ENCODE results near the gene RPP21.

Gene RPP21

DNA sequence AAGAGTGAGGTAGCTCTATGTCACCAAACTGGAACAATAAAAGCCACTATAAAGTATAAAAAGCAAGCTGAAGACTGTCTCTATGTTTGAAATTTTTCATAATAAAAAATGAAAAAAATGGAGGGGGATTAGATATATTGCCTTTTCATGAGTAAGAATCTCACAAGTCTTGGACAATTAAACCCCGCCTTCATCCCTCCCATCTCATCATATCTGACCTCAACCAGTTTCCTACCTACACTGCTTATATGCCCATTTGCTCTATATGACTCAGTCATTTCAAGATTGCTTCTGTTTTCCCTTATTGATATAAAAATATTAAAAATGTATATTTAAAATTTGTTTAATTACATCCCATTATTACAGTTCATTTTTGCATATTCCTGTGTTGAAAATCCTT, 21.1 kb upstream of the RPP21 start:
- DNase-seq (ENCODE audit: insufficient read length, low spot score): peak; percentile 30
- no peak for TF ChIP-seq POLR2A (IDR thresholded peaks at IDR 0.05; ENCODE audit: low read depth, low read length)
- no peak for FAIRE-seq

DNA sequence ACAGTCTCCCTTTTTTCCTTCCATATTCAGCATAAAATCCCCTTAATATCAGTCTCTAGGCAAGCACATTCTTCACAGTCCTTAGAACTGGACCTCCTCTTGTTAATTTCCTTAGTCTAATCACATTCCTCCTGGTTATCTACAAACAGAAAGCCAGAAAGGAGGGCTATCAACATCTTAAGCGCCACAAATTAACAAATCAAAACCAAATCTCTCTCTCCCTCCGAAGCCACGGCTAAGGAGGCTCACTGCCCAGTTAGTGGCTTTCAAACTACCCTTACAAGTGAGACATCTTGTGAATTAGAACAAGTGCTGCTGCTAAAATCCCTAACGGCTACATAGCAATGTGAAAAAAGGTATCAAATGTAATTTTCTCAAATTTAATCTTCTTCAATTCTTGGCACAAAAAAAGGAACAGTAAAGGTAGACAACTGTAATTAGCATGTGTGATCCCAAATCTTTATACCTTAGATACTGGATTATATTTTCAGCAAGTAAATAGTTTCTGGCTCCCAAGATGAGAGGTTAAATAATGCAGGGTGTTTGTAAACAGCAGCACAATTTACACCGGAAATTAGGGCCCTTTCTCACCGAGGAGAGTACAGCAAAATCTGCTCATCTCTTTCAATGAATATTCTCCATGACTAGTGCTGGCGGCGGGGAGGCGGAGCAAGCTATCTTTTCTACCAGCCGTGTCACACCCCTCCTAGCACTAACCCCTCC, 19.6 kb upstream of the RPP21 start:
- TF ChIP-seq POLR2A (IDR thresholded peaks at IDR 0.05; ENCODE audit: low read depth, low read length): no peak
- DNase-seq (ENCODE audit: insufficient read length, low spot score): peak; percentile 61
- FAIRE-seq: peak; percentile 6

DNA sequence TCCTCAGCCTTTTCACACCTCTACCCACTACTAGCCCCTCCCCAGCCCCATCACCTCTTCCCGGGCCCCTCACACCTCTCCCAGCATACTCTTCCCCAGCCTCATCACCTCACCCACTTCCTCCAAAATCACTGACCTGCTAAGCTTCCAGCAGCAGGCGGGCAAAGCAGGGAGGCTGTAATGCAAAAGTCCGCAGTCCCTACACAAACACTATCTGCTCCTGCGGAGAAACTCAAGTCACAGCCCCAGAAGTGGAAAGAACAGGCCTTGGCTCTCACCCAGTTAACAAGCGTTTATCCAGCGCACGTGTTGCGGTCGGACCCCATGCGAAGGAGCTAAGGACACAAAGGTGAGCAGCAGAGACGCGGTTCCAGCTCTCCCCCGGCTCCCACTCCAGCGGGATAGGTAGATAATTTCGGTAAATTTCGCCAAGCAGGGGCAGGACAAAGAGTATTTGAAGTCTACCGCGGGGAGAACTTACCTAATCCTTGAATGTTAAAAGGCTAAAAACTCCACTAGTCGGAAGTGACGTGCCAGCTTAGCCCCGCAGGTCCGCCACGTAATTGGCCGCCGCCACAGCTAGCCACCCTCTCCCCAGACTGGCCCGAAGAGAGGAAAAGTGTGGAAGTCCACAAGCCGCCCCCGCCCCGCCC, 19.0 kb upstream of the RPP21 start:
- DNase-seq (ENCODE audit: insufficient read length, low spot score): peak; percentile 15
- FAIRE-seq: no peak
- TF ChIP-seq POLR2A (IDR thresholded peaks at IDR 0.05; ENCODE audit: low read depth, low read length): no peak

DNA sequence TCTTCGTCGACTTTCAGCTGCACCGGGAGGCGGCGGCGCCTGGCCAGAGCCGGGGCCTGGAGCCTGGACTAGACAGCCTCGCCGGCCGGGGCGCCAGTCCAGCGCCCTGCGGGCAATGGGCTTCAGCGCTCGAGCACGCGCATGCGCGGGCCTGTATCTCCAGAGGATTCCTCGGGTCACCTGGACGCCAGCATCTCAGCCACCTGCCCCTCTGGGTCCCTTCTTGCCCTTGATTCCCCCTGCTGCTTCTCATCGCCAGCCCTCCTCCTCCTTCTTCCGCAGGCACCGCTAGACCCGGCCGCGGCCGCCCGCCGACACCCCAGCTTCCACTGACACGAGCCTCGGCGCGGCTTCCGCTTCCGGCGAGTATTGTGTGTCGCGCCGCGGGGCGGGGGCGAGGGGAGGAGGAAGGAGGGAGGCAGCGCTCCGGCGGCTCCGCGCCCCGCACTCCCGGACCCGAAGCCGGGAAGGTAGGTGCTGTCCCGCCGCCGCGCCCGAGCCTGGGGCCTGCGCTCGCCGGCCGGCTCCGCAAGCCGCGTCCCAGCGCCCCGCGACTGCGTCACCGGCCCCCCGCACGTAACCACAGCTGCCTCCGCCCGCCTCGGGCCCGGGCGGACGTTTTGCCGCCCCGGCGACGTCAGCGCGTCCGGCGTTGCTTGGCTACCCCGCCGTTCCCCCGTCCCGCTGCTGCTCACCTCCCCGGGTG, 18.3 kb upstream of the RPP21 start, which contains the start of gene TRIM39:
TRIM39 (plus strand) TSS at position 402 of the 706 bp plus-strand sequence. CDS start 2,391 bp downstream, outside the sequence.
- FAIRE-seq (no peak), DNase-seq (ENCODE audit: insufficient read length, low spot score) (peak; percentile 80)
- TF ChIP-seq POLR2A (IDR thresholded peaks at IDR 0.05; ENCODE audit: low read depth, low read length): peak; percentile 58

DNA sequence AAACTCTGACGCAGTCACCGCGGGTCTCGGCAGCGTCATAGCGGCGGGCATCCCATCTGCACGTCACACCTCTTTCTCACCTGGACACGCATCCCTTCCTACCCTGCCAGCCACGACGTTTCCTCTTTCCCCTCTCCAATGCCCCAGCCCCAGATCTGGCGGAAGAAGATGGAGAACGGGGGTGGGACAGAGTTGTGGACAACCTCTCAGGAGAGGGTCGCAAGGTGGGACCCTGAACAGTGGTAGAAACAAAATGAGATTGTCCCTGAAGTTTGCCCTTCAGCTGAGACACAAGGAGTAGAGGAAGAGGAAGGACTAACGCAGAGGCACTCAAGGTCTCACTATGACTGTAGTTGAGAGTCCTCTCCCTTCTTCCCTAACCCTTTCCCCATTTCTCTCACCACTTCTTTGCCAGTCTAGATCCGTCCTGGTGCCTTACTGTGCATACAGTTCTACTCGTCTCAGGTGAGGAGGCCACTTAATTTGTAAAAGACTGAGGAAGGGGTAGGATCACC, 17.7 kb upstream of the RPP21 start:
- TF ChIP-seq POLR2A (IDR thresholded peaks at IDR 0.05; ENCODE audit: low read depth, low read length): no peak; the same call in 1 of the 2 replicates
- DNase-seq (ENCODE audit: insufficient read length, low spot score) (no peak), FAIRE-seq (no peak)

DNA sequence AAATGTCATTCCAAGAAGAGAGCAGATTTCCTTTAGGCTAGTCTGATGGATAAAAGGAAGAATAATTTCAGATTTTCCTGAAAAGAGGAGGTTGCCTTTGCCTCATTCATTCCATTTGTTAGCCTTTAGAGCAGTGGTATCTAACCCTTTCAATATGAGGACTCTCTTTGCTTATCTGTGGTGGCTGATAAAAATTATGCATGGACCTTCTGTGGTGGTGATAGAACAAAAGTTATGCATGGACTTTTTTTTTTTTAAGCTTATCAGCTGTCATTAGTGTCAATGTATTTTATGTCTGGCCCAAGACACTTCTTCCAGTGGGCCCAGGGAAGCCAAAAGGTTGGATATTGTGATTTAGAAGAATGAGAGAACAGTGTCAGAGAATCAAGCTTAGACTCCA, 16.6 kb upstream of the RPP21 start:
- FAIRE-seq (no peak), DNase-seq (ENCODE audit: insufficient read length, low spot score) (no peak)
- no peak for TF ChIP-seq POLR2A (IDR thresholded peaks at IDR 0.05; ENCODE audit: low read depth, low read length)

DNA sequence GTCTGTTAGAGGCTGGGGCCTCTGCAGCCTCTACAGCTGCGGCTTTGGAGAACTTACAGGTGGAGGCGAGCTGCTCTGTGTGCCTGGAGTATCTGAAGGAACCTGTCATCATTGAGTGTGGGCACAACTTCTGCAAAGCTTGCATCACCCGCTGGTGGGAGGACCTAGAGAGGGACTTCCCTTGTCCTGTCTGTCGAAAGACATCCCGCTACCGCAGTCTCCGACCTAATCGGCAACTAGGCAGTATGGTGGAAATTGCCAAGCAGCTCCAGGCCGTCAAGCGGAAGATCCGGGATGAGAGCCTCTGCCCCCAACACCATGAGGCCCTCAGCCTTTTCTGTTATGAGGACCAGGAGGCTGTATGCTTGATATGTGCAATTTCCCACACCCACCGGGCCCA, 15.6 kb upstream of the RPP21 start:
- no peak for FAIRE-seq
- DNase-seq (ENCODE audit: insufficient read length, low spot score): no peak
- no peak for TF ChIP-seq POLR2A (IDR thresholded peaks at IDR 0.05; ENCODE audit: low read depth, low read length)

DNA sequence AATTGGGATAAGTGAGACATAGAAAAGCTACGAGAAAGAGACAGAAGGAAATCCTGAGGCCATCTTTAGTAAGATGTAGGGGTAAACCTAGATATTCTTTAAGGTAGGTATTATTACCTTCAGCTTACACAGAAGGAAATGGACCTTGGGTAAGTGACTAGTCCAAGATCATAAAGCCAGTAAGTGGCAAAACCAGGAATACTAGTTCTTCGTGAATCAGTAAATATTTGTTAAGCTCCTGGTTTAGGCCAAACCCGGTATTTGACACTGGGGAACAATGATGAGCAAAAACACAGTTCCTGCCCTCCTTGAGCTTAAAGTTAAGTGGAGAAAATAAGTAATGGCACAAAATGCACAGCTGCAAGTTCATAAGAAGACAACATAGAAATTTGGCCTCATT, 13.0 kb upstream of the RPP21 start:
- no peak for TF ChIP-seq POLR2A (IDR thresholded peaks at IDR 0.05; ENCODE audit: low read depth, low read length)
- DNase-seq (ENCODE audit: insufficient read length, low spot score) (no peak), FAIRE-seq (no peak)

DNA sequence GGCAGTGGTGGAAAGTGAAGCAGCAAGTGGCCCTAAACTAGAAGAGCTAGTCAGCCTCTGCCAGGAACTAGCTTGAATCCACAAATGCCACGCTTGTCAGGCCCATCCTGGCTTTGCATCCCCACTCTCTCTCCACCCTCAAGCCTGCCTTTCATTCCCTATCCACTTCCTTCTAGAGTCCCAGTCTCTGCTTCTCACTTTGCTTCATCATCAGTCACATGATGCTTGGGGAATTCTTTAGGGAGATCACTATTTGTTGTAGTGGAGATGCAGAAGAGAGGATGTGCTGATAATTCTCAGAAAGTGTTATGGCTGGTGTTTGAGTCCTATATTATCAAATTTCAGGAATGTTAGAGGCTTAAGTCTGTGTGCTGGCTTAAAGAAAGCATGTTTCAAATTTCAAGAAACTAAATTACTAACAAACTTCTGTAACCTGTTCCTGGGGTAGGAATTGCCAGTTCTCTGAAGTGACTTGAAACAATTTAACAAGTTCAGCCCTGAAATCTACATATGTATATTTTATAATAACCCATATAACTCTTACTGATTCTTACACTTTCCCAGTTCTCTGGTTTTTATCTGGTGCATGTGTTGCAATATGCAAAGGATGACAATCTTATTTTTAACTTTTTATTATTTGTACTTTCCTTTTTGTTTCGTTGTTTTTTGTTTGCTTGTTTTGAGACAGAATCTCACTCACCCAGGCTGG, 10.7 kb upstream of the RPP21 start:
- TF ChIP-seq POLR2A (IDR thresholded peaks at IDR 0.05; ENCODE audit: low read depth, low read length): no peak
- FAIRE-seq: no peak
- DNase-seq (ENCODE audit: insufficient read length, low spot score): no peak

DNA sequence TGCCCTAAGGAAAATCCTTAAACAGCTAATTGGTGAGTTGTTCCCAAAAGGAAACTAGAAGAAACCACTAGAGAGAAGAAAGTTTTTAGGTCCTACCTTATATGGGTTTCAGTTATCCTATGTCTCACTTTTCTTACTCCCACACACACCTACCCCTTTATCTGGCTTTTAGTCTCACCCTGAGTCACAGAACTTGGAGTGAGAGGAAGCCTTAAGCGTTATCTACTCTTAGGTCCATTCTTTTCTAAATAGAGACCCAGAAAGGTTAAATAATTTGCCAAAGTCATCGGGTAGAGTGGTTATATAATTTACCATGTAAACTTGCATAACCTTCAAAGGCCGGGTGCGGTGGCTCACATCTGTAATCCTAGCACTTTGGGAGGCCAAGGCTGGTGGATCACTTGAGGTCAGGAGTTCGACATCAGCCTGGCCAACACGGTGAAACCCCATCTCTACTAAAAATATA, 4.3 kb upstream of the RPP21 start:
- DNase-seq (ENCODE audit: insufficient read length, low spot score) (no peak), FAIRE-seq (no peak)
- TF ChIP-seq POLR2A (IDR thresholded peaks at IDR 0.05; ENCODE audit: low read depth, low read length): no peak

DNA sequence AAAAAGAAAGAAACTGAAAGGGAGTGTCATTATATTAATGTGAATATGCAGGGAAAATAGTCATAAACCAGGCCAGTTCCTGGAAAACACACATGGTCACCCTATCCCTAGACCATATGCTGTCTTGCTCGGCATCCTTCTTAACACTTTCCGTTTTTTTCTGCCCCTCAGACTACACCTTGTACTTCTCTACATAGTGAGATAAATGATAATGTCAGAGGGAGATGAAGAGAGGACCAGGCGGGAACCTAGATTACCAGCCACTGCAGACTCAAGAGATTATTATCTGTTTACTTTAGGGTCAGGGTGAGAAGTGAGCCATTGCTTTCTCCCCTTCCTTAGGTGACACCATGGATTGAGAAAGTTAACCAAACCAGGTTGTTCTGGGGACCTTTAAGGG, 3.7 kb upstream of the RPP21 start:
- FAIRE-seq (no peak), DNase-seq (ENCODE audit: insufficient read length, low spot score) (no peak)
- no peak for TF ChIP-seq POLR2A (IDR thresholded peaks at IDR 0.05; ENCODE audit: low read depth, low read length)

DNA sequence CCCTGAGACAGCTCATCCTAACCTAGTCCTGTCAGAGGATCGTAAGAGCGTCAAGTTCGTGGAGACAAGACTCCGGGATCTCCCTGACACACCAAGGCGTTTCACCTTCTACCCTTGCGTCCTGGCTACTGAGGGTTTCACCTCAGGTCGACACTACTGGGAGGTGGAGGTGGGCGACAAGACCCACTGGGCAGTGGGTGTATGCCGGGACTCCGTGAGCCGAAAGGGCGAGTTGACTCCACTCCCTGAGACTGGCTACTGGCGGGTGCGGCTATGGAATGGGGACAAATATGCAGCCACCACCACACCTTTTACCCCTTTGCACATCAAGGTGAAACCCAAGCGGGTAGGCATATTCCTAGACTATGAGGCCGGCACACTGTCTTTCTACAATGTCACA, 3.2 kb upstream of the RPP21 start:
- FAIRE-seq: no peak
- no peak for DNase-seq (ENCODE audit: insufficient read length, low spot score)
- no peak for TF ChIP-seq POLR2A (IDR thresholded peaks at IDR 0.05; ENCODE audit: low read depth, low read length)

DNA sequence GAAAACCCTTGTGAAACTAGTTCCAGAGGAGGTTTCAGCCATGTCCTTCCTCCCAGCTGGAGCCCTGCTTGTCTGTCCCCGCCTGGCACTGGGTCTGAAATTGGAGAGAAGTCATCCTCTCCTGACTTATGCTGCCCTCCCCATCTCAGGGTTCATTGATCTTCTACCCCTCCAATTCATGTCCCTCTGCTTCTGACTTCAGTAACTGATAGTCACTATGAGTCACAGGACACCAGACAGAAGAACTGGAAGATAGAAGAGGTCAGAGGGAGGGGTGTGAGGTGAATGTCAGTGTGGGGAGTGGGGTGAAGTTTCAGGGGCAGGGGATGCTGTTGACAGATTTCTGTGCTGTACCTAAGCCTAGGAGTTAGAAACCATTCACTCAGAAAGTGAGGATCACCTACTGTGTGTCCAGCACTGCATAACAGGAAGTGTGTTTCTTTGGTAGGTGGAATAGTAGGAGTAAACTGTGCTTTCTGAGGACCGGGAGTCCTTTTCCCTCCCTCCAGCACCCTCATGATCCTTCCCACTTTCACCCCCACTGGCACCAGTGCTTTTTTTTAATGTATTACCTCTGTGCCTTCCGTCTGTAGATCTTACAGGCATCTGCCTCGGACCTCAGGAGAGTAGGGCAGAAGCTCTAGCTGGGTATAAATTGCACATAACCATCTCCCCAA, 627 bp upstream of the RPP21 start:
- DNase-seq (ENCODE audit: insufficient read length, low spot score): peak; percentile 19
- TF ChIP-seq POLR2A (IDR thresholded peaks at IDR 0.05; ENCODE audit: low read depth, low read length): no peak

More for the DNA sequence above, 627 bp upstream of the RPP21 start:
- FAIRE-seq: no peak
